ENCODE results near the gene FFAR1. TPM values are rescaled to one million over a fixed set of nuclear protein-coding genes. Genes with fewer than 3 reads are reported as not detected.
A peak's percentile ranks its signal among the peaks of the same experiment; 100 is the strongest.

FFAR1 gene
- total and polyA plus RNA-seq, 2 donors (not counting 1 experiment from before 2014, with no cell fraction given): 3.0 to 17.9 TPM

GRCh38 chr19:35328851-35329285, 18.8 kb upstream of the FFAR1 start, which contains the start of gene CD22:
CD22 (plus strand) TSS chr19:35329187; CDS start chr19:35332041, 2,854 bp downstream.
- Histone ChIP-seq H3K36me3 (replicated peaks in 1 of 2; ENCODE audit: control extremely low read depth in 1 of 2, control insufficient read depth in 1 of 2, extremely low read depth in 1 of 2, insufficient read depth in 2 of 2, low read length in 1 of 2) (peaks cover 0 to 35% of the 10 kb centered on the region in 2 experiments), H3K9me3 (ENCODE audit: control extremely low read depth in 1 of 3, control insufficient read depth in 2 of 3, insufficient read depth in 1 of 3, low read length in 2 of 3) (no peaks in the 10 kb centered on the region), H2AFZ (ENCODE audit: insufficient read depth, low read depth, low read length, poor library complexity, severe bottlenecking) (peak within 1 kb of the TSS; percentile 35), H3K27me3 (replicated peaks in 1 of 4; ENCODE audit: control extremely low read depth in 1 of 4, control insufficient read depth in 3 of 4, insufficient read depth in 4 of 4, low read length in 3 of 4) (no peaks in the 10 kb centered on the region), H3K4me1 (ENCODE audit: control insufficient read depth in 2 of 2, insufficient read depth in 2 of 2, low read length in 2 of 2) (peaks cover 66 to 79% of the 10 kb centered on the region in 2 donors), H4K20me1 (ENCODE audit: control insufficient read depth, insufficient read depth, low read length, poor library complexity, severe bottlenecking) (peaks cover 40% of the 10 kb centered on the region), H3K4me2 (replicated peaks; ENCODE audit: low read depth, low read length, poor library complexity, severe bottlenecking) (peak within 1 kb of the TSS; percentile 87), H3K79me2 (ENCODE audit: control insufficient read depth, insufficient read depth, low read length) (peaks cover 87% of the 10 kb centered on the region), H3K4me3 (ENCODE audit: control extremely low read depth in 1 of 5, extremely low read depth in 1 of 5, insufficient read depth in 1 of 5, low read depth in 2 of 5, low read length in 4 of 5) (peak within 1 kb of the TSS; percentile 83 to 100 (median 89)), H3K9ac (ENCODE audit: low read length) (peak within 1 kb of the TSS; percentile 86), H3K27ac (ENCODE audit: low read length in 2 of 2) (peak within 1 kb of the TSS; percentile 79 to 90)
- DNase-seq (peak; percentile 90), ATAC-seq (ENCODE audit: low read depth) (peak; percentile 63)
- POLR2A ChIA-PET: interaction anchor here (0.6 to 7.6 kb wide), 7 partner anchors 12 to 154 kb away, joined by 3 to 106 read pairs (median 5); partner anchors contain the start of gene FFAR1
- Mint-ChIP-seq H3K4me1 (peaks cover 73% of the 10 kb centered on the region), H3K9me3 (ENCODE audit: insufficient read depth) (no peaks in the 10 kb centered on the region), H3K27me3 (no peaks in the 10 kb centered on the region), H3K27ac (peak within 1 kb of the TSS; percentile 96), H3K4me3 (peak within 1 kb of the TSS; percentile 93)
- TF ChIP-seq CTCF (IDR thresholded peaks at IDR 0.05) (no peak), EZH2 (IDR thresholded peaks at IDR 0.05; ENCODE audit: borderline replicate concordance, insufficient read depth, low read depth, low read length, poor library complexity, severe bottlenecking) (no peak)
- WGBS (ENCODE audit: insufficient coverage): 2% methylated on average over 8 of the region's 12 CpGs
- intact Hi-C loops (cut with micrococcal nuclease): loop anchor here (1.0 to 10.0 kb wide), 2 partner anchors 9 to 184 kb away; partner anchors contain the start of gene FXYD7
- CTCF ChIA-PET: interaction anchor here (1.4 to 1.6 kb wide), 2 partner anchors 9 to 144 kb away, joined by 4 to 6 read pairs; no protein-coding TSS in a partner anchor

DNA sequence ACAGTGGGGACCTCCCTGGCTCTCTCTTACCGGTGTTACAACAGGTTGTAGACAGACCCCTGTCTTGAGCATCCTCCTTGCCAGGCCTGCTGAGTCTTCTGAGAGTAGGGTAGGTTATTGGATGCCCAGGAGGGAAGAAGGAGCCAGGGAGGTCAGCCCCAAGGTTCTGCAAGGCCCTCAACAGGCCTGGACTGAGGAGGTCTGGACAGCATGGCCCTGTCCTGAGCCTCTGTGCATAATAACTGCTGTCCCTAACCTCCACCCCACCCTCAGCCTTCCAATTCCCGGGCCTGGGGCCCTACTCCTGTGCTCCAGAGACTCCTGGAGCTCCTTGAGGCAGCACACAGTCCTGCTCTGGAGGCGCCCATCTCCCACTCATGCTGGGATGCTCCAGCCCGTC, 18.4 kb upstream of the FFAR1 start:
- no peaks in the 10 kb centered on the region for H3K27me3 Mint-ChIP-seq
- H3K4me2 ChIP-seq (replicated peaks; ENCODE audit: low read depth, low read length, poor library complexity, severe bottlenecking): peak overlapping the region; percentile 87
- CTCF ChIA-PET: interaction anchor here (1.4 to 6.4 kb wide), 5 partner anchors 9 to 144 kb away, joined by 4 to 35 read pairs (median 6); no protein-coding TSS in a partner anchor
- peaks cover 0 to 40% of the 10 kb centered on the region in 2 experiments for H3K36me3 ChIP-seq (replicated peaks in 1 of 2; ENCODE audit: control extremely low read depth in 1 of 2, control insufficient read depth in 1 of 2, extremely low read depth in 1 of 2, insufficient read depth in 2 of 2, low read length in 1 of 2)
- H3K79me2 ChIP-seq (ENCODE audit: control insufficient read depth, insufficient read depth, low read length): peaks cover 92% of the 10 kb centered on the region
- H3K27ac Mint-ChIP-seq: peak overlapping the region; percentile 96
- H3K27ac ChIP-seq (ENCODE audit: low read length in 2 of 2): peak overlapping the region; percentile 79 to 90
- H3K4me1 Mint-ChIP-seq: peaks cover 74% of the 10 kb centered on the region
- H3K9me3 ChIP-seq (ENCODE audit: control extremely low read depth in 1 of 3, control insufficient read depth in 2 of 3, insufficient read depth in 1 of 3, low read length in 2 of 3): no peaks in the 10 kb centered on the region
- POLR2A ChIA-PET: interaction anchor here (0.6 to 7.6 kb wide), 6 partner anchors 12 to 154 kb away, joined by 3 to 106 read pairs (median 6); partner anchors contain the start of gene FFAR1
- H3K4me3 ChIP-seq (ENCODE audit: control extremely low read depth in 1 of 5, extremely low read depth in 1 of 5, insufficient read depth in 1 of 5, low read depth in 2 of 5, low read length in 4 of 5): peak overlapping the region; percentile 83 to 100 (median 89)
- peaks cover 45% of the 10 kb centered on the region for H4K20me1 ChIP-seq (ENCODE audit: control insufficient read depth, insufficient read depth, low read length, poor library complexity, severe bottlenecking)
- DNase-seq (peak; percentile 36), ATAC-seq (ENCODE audit: low read depth) (peak; percentile 8)
- H2AFZ ChIP-seq (ENCODE audit: insufficient read depth, low read depth, low read length, poor library complexity, severe bottlenecking): no peak overlapping the region
- H3K4me1 ChIP-seq (ENCODE audit: control insufficient read depth in 2 of 2, insufficient read depth in 2 of 2, low read length in 2 of 2): peaks cover 68 to 79% of the 10 kb centered on the region in 2 donors
- no peak for TF ChIP-seq EZH2 (IDR thresholded peaks at IDR 0.05; ENCODE audit: borderline replicate concordance, insufficient read depth, low read depth, low read length, poor library complexity, severe bottlenecking)
- no peak for TF ChIP-seq CTCF (IDR thresholded peaks at IDR 0.05)
- H3K9ac ChIP-seq (ENCODE audit: low read length): peak overlapping the region; percentile 86
- intact Hi-C loops (cut with micrococcal nuclease): loop anchor here (1.0 to 10.0 kb wide), 2 partner anchors 9 to 185 kb away; partner anchors contain the start of gene FXYD7
- H3K27me3 ChIP-seq (replicated peaks in 1 of 4; ENCODE audit: control extremely low read depth in 1 of 4, control insufficient read depth in 3 of 4, insufficient read depth in 4 of 4, low read length in 3 of 4): no peaks in the 10 kb centered on the region
- 28% methylated on average over 4 of the region's 4 CpGs for WGBS (ENCODE audit: insufficient coverage)
- H3K4me3 Mint-ChIP-seq: peak overlapping the region; percentile 93
- H3K9me3 Mint-ChIP-seq (ENCODE audit: insufficient read depth): no peaks in the 10 kb centered on the region
